Measurements from ENCODE around the gene MGST2.

Gene MGST2

GRCh38 chr4:139736661-139737060, 71.0 kb downstream of the MGST2 start:
- no peak for DNase-seq (ENCODE audit: low read depth in 2 of 3, low spot score in 1 of 3)

- DNase-seq (ENCODE audit: low read depth in 2 of 3, low spot score in 1 of 3) = no peak
Measured at GRCh38 chr4:139738846-139739613, 73.4 kb downstream of the MGST2 start.

DNA sequence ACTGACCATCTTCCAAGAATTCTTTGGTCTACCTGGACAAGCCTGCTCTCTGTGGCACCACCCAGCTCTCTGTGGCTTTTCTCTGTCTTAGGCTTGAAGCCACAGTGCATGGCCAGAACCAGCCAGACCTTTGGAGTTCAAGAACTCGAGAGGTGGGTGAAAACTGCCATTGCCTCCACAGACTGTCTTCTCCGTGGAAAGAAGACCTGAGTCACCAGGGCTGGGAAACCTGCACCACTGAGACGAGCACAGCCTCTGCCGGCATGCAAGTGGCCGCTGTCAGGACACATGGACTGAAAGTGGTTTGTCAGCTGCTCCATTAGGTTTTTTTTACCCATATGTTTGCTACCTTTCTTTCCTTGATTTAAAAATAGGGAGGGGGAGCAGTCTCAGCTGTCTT, 74.5 kb downstream of the MGST2 start:
- DNase-seq (ENCODE audit: low read depth in 2 of 3, low spot score in 1 of 3) = no peak

DNA sequence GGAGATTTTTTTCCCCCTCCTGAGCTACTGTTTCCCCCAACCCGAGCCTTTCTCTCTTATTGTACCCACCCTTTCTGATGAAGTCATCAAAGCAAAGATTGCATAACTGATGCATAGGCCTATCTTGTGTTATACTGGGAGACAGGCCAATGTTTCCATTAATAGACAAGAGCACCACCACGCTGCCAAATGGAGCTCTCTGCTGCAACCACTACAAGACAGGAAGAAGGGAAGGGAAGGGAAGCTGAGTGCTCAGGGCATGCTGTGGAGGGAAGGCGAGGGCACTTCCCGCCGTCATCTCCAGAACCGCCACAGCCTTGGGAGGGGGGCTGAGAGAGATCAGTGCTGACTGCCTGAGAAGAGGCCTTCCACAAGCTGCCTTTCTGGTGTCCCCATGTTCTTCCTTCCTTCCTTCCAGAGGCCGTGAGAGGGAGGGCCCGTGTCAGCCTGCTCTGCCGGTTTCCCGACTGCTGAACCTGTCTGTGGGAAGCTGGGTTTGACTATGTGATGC, 75.0 kb downstream of the MGST2 start:
- DNase-seq (ENCODE audit: low read depth in 2 of 3, low spot score in 1 of 3) = no peak

GRCh38 chr4:139743027-139743426, 77.4 kb downstream of the MGST2 start:
- no peak for DNase-seq (ENCODE audit: low read depth in 2 of 3, low spot score in 1 of 3)

DNA sequence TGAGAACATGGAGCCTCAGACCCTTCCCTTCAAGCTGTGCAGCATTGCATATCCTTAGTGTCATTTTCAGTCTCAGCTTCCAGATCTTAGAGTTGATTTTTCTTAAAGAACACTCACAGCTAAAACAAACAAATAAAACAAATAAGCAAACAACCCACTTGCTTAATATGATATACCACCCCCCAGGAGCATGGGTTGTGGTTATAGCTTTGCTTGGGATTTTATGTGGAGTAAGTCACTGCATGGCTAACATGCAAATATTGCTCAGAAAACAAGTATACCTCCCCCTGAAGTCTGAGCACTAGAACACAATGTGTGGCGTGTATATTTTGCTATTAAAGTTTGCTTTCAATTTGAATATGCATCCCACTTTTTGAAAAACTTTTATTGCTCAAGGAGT, 78.6 kb downstream of the MGST2 start:
- no peak for DNase-seq (ENCODE audit: low read depth in 2 of 3, low spot score in 1 of 3)

DNA sequence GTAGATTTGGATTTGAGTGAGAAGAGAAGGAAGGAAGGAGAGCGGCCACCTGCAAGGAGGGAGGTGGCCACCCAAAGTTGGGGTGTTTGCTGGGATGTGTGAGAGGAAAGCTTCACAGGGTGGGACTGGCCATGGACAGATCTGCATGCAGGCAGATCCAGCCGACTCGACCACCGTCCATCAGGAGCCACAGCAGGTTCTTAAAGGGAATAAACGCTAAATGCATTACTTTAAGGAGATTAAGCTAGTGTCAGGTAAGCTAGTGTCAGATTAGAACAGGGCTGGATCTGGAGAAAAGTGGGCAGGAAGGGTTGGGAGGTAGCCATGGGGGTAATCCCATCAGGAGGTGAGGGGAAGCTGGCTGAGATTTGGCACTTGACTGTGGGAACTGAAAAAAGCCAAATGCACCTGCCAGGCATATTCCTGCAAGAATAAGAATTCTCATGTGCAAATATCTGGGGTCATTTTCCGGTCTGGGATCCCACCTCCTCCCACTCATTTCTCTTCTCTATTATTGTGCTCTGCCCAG, 79.6 kb downstream of the MGST2 start:
- DNase-seq (ENCODE audit: low read depth in 2 of 3, low spot score in 1 of 3) = no peak

GRCh38 chr4:139746431-139747171, 81.0 kb downstream of the MGST2 start:
- DNase-seq (ENCODE audit: low read depth in 2 of 3, low spot score in 1 of 3) = no peak

GRCh38 chr4:139749338-139749737, 83.7 kb downstream of the MGST2 start:
- DNase-seq (ENCODE audit: low read depth in 2 of 3, low spot score in 1 of 3) = no peak

- DNase-seq (ENCODE audit: low read depth in 2 of 3, low spot score in 1 of 3) = no peak
Measured at GRCh38 chr4:139749835-139750498, 84.3 kb downstream of the MGST2 start.

DNA sequence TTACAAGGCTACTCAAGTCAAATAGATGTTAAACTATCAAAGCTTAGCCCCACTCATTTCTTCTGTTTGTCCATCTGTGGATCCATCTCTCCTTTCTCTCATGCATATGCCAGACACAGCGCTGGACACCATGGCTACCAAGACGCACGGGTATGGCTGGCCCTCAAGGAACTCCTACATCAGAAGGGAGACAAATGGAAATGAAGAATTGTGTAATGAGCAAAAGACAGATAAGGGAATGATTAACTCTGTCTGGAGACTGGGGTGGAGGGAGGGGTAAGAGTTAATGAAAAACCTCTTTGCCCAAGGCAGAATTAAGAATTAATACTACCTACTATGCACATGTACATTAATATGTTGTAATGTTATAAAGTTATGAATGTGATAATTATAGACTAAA, 88.1 kb downstream of the MGST2 start:
- no peak for DNase-seq (ENCODE audit: low read depth in 2 of 3, low spot score in 1 of 3)
